Keratinocyte (primary cell): ENCODE data around the gene TMEM17.

ENCODE experiments used
- EZH2 ChIP-seq: IDR thresholded peaks from one replicate; pipeline ENCODE4 v1.6.1; 2012; ENCODE audit warnings: inconsistent platforms, mild to moderate bottlenecking, low read length, moderate library complexity
- TF ChIP-seq, protein P1 (sequence below), 3 experiments: IDR thresholded peaks in 1 of 3; conservative IDR thresholded peaks in 1 of 3; optimal IDR thresholded peaks in 1 of 3; 2 replicates in 2 of 3; 3 replicates in 1 of 3; pipeline versions ENCODE3 to v1.5.1; 2011; ENCODE audit warnings: low read length in 3 of 3, mild to moderate bottlenecking in 3 of 3, moderate library complexity in 2 of 3, control low read depth in 1 of 3, inconsistent platforms in 1 of 3; ENCODE audit not compliant: insufficient read depth in 2 of 3; ENCODE audit errors: extremely low read depth in 1 of 3

DNA sequence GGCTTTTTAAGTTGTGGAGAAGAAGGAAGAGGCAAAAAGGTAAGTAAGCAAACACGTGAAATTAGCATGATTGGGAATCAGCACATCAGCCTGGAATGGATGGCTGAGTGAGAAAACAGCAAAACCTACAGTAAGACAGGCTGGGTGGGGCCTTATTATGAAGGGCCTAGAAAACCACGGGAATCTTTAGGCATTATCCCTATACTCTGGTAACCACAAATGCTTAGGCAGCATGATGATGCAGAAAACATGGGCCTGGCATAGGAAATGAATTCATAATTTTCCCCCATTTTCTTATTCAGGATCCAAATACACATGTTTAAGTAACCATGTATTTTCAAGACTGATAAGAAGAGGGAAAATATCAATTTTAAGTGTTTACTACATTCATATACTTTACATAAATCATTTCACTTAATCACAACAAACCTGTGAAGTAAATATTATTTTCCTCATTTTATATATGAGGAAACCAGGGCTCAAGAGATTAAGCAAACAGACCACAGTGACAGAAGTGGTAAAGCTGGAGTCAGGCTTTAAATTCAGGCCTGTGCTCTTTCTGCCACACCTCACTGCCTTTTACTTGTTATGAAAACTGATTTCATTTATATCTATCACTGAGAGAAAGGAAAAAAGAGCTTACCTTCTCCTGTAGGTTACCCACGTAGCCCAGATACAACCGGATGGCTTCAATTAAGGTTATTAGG, 4.0 kb downstream of the TMEM17 start:
- TF ChIP-seq, protein P1, sequence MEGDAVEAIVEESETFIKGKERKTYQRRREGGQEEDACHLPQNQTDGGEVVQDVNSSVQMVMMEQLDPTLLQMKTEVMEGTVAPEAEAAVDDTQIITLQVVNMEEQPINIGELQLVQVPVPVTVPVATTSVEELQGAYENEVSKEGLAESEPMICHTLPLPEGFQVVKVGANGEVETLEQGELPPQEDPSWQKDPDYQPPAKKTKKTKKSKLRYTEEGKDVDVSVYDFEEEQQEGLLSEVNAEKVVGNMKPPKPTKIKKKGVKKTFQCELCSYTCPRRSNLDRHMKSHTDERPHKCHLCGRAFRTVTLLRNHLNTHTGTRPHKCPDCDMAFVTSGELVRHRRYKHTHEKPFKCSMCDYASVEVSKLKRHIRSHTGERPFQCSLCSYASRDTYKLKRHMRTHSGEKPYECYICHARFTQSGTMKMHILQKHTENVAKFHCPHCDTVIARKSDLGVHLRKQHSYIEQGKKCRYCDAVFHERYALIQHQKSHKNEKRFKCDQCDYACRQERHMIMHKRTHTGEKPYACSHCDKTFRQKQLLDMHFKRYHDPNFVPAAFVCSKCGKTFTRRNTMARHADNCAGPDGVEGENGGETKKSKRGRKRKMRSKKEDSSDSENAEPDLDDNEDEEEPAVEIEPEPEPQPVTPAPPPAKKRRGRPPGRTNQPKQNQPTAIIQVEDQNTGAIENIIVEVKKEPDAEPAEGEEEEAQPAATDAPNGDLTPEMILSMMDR (optimal IDR thresholded peaks at IDR 0.05 in 1 of 3, IDR thresholded peaks at IDR 0.05 in 1 of 3, conservative IDR thresholded peaks at IDR 0.05 in 1 of 3; ENCODE audit: extremely low read depth in 1 of 3, insufficient read depth in 2 of 3, low read length in 3 of 3): no peak
- TF ChIP-seq EZH2: no peak
